GM10266 (cell line): Measurements from ENCODE around the gene TMEM109.

Experiments used
- DNase-seq: peaks from one replicate; pipeline ENCODE4 v3.0.0; 2012; ENCODE audit errors: extremely low spot score
- TF ChIP-seq, protein P1 (sequence below): IDR thresholded peaks from 2 replicates; pipeline ENCODE4 v1.5.1; 2012; ENCODE audit warnings: mild to moderate bottlenecking, low read depth; ENCODE audit not compliant: control insufficient read depth, insufficient read depth; ENCODE audit errors: missing control alignments

TMEM109 gene, protein sequence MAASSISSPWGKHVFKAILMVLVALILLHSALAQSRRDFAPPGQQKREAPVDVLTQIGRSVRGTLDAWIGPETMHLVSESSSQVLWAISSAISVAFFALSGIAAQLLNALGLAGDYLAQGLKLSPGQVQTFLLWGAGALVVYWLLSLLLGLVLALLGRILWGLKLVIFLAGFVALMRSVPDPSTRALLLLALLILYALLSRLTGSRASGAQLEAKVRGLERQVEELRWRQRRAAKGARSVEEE

DNA sequence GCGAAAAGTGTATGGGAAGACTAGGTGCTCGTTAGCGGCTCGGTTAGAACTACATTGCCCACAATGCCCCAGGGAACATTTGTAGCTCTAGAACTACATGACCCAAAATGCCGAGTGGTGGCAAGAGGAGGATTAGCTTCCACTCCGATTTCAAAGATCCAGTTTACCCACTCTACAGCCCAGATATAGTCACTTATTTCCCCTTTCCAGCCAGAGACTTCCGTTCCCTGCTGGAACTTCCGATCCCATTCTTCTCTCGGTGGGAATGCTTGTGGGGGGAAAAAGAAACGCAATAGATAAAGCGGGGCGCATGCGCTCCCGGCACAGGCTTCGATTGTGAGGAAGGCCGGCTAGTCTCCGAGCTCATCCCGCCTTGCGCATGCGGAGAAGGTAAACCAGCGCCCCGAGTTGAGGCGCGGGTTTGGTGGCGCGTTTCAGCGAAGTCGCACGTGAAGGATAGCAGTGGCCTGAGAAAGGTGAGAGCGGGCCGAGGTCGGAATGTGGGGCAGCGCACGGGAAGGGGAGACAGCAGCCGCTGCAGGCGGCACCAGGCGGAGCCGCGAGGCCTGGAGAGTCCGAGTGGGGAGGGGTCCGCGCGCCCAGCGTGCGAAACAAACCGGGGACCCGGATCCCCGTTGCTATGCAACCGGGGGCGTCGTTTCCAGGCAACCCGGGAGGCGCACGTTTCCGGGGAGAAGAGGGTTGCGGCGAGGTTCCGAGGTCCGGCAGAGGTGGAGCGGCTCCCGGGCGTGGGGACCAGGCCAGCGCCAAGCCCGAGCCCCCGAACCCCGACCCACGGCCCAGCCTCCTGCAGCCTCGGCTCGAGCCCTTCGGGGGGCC lies at the start of gene TMEM109:
Gene TMEM109 (plus strand): TSS at position 366 of the 840 bp plus-strand sequence. CDS start 5,536 bp downstream, outside the sequence.
- TF ChIP-seq, protein P1, sequence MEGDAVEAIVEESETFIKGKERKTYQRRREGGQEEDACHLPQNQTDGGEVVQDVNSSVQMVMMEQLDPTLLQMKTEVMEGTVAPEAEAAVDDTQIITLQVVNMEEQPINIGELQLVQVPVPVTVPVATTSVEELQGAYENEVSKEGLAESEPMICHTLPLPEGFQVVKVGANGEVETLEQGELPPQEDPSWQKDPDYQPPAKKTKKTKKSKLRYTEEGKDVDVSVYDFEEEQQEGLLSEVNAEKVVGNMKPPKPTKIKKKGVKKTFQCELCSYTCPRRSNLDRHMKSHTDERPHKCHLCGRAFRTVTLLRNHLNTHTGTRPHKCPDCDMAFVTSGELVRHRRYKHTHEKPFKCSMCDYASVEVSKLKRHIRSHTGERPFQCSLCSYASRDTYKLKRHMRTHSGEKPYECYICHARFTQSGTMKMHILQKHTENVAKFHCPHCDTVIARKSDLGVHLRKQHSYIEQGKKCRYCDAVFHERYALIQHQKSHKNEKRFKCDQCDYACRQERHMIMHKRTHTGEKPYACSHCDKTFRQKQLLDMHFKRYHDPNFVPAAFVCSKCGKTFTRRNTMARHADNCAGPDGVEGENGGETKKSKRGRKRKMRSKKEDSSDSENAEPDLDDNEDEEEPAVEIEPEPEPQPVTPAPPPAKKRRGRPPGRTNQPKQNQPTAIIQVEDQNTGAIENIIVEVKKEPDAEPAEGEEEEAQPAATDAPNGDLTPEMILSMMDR, result no peak
- peak; percentile 91 for DNase-seq

DNA sequence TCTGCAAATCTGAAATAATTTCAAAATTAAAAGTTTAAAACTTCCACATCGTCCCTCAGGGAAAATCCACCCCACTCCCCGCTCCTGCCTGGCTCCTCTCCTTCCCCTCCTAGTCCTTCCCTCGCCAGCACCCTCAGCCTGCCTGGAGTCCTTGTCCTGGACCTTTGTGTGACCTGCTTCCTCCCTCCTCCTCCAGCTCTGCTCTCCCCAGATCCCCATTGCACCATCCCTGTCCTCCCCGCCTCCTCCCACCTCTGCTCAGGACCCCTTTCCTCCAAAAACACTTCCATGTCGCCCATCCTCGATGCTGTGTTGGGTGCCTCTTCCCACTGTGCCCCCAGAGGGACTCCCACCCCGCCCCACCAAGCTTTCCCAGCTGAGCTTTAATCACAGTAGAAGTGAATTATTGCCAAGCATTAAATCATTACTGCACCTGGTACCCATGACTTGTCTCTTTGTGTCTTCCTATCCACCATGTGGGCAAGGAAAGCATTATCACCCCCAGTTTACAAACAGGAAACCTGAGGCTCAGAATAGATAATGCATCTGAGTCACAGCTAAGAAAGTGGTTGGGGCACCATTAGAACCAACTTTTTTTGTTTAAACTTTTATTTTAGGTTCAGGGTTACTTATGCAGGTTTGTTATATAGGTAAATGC lies 49.0 kb upstream of the TMEM109 start:
- TF ChIP-seq, protein P1, result no peak
- no peak for DNase-seq

DNA sequence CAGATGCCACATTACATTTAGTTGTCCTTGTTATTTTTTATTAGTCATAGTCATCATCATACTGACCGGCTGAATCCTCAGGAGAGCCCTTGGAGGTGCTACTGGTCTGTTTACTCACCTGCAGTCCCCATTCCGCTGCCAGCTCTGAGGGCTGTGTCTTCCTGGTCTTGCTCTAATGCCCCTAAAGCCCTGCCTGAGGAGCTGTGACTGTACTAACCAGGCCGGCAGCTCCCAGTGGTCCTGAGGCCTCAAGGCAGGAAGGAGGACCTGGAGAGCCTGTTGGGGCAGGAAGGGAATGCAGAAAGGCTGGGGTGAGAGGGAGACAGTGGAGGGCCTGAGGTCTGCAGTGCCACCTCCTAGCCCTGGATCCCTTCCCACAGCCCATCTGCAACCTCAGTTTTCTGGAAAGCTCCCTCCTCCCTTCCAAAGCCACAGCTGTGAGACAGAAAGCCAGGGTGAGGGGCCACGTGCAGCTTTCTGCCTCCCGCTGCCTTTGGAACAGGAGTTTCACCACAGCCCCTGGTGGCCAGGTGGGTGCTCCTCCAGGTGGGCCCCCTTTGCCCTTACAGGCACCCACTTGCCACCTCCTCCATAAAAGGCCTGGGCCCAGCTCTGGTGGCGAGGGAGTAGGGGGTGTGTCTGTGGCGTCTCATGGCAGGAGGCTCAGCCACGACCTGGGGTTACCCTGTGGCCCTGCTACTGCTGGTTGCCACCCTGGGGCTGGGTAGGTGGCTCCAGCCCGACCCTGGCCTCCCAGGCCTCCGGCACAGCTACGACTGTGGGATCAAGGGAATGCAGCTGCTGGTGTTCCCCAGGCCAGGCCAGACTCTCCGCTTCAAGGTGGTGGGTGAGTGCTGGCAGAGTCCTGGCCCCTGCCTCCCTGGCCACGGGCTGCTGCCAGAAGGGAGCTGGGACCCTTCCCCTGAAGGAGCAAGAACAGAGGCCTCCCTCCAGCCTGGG lies 46.8 kb upstream of the TMEM109 start, which contains the start of gene ZP1:
Gene ZP1 (plus strand): TSS at position 632 of the 960 bp plus-strand sequence. CDS start 20 bp downstream, at position 652.
- no peak for DNase-seq
- TF ChIP-seq, protein P1, result no peak

DNA sequence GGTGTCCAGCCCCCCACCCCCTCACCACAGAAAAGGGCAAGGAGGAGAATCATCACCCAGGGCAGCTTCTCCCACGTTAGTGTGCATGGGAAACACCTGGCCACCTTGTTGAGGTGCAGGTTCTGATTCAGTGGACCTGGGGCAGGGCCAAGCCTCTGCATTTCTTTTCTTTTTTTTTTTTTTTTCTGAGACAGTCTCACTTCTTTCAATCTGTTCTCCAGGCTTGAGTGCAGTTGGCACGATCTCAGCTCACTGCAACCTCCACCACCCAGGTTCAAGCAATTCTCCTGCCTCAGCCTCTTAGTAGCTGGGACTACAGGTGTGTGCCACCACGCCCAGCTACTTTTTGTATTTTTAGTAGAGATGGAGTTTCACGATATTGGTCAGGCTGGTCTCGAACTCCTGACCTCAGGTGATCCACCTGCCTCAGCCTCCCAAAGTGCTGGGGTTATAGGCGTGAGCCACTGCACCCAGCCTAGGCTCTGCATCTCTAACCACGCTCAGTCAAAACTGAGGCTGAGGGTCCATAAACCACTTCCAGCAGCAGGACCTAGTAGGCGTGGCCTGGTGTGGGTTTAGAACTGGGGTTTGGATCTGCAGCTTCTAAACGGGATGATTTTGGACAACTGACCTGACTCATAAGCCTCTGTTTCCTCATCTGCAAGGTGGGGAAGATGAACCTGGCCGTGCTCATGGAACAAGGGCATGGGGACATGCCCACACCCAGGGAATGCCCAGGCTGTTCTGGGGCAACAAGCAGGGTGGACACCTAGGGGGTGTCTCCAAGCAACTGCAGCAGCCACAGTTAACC lies 45.9 kb upstream of the TMEM109 start:
- TF ChIP-seq, protein P1, result no peak
- DNase-seq, result no peak

DNA sequence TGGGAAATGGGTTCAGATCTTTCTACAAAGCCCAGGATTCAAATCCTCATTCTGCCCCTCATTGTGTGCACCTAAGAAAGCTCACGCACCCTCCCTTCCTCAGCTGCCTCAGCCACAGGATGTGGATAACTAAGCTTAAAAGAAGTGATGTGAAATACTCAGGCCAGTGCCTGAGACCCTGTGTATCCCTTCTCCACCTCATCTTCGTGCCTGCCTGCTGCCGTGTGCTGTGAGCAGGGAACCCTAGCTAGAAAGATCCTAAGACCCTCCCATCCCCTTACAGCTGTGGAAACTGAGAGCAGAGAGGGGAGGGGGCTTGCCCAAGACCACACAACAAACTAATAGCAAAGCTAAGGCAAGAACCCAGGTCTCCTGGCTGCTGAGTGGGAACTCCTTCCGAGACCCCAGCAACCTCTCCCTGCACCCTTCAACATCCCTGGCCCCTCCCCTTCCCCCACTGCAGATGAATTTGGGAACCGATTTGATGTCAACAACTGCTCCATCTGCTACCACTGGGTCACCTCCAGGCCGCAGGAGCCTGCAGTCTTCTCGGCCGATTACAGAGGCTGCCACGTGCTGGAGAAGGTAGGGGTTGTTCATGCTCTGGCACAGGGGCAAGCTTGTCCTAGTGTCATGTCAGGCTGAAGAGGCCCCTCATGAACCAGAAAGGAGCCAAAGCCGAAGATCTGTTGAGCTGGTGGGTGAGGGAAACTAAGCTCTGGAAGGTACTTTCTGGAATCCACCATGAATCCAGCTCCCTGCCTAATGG lies 45.1 kb upstream of the TMEM109 start:
- TF ChIP-seq, protein P1, result no peak
- no peak for DNase-seq

DNA sequence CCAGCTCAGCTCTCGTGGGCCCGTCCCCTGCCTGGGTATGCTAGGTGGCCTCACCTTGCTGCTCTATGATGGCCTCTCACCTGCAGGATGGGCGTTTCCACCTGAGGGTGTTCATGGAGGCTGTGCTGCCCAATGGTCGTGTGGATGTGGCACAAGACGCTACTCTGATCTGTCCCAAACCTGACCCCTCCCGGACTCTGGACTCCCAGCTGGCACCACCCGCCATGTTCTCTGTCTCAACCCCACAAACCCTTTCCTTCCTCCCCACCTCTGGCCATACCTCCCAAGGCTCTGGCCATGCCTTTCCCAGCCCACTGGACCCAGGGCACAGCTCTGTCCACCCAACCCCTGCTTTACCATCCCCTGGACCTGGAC lies 44.5 kb upstream of the TMEM109 start:
- TF ChIP-seq, protein P1, result no peak
- DNase-seq, result no peak
